CD1c-positive myeloid dendritic cell (primary cell): ENCODE data around the gene HIRA.
A peak's percentile ranks its signal among the peaks of the same experiment; 100 is the strongest.
"Not testable (repeated sequence)": the region's sequence is repeated elsewhere in the genome, so short reads cannot be mapped to it uniquely, and the experiment has no call there.

Source experiments
- DNase-seq: peaks from one replicate; pipeline ENCODE4 v3.0.0-alpha.2; 2016; ENCODE audit errors: extremely low spot score

The HIRA gene

DNA sequence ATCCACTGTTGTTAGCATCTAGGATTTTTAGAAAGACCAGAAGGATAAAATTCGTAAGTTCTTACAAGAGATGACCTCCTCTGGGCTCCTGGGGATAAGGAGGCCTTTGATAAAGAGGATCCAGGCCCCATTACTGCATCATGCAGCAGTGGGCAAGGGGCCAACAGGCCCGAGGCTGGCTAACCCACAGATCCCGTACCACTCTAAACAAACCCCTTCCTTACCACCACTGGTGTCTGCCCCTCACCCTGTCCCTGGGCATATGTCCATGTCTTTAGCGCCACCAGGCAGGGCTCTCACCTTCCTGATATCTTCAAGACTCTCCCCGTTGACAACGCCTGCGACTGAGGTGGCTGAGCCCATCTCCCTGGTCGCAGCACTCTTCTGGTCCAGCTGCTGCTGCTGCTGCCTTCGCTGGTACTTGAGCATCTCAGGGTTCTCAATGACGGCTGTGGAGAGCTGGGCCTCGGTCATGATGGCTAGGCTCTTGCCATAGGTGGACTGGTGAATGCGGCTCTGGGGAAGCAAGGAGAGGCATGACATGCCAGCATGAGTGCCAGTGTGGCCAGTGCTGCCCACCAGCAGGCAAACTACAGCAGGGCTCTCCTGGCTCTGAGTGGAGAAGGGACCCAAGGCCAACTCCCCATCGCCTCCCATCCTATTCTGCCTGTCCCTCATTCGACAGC lies 46.2 kb downstream of the HIRA start:
- no peak for DNase-seq

DNA sequence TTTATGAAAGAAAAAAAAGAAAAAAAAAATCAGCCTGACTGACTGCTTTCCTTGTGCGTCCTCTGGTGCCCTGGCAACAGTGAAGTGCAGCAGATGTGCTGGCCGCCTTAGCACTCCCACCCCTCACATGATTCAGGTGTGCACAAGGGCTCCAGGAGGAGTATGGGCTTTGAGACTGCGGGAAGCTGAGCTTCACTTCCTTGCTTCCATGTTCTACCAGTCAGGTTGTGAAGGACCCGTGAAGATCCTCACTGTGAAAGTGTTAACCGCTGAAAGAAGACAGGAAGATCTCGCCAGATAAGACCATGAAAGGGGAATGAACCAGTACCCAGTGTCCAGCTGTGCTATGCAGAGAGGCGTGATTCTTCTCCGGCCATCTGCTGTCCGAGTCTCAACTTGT lies 48.2 kb downstream of the HIRA start:
- no peak for DNase-seq

DNA sequence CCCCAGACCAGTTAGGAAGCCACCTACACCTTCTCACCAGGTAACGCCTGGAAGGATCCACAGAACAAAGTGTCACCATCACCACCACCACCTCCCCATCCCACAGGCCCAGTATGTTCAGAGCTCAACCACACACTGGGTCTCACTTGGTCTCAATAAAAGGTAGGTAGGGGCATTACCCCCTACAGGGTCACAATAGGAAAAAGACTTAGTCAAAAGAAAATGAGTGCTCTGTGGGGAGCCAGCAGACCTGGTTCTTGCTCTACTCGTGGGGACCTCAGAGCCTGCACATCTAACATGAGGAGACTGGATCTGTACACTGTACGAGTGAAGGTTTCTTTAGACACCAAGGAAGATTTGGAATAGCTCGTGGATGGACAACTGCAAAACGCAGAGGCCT lies 49.3 kb downstream of the HIRA start:
- DNase-seq, result no peak

DNA sequence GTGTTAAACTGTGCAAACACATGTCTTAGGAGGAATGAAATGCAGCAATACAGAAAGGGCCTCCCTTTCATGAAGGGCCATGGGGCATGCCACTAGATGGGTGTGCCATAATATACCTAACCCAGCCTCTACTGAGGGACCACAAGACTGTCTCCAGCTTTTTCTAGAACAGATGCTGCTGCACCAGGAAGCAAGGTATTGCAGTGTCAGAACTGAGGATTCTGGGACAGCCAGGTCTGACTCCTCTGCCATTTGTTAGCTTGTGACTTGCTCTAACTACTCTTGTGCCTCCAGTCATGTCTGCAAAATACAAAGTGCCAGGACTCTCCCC lies 53.2 kb downstream of the HIRA start:
- no peak for DNase-seq

DNA sequence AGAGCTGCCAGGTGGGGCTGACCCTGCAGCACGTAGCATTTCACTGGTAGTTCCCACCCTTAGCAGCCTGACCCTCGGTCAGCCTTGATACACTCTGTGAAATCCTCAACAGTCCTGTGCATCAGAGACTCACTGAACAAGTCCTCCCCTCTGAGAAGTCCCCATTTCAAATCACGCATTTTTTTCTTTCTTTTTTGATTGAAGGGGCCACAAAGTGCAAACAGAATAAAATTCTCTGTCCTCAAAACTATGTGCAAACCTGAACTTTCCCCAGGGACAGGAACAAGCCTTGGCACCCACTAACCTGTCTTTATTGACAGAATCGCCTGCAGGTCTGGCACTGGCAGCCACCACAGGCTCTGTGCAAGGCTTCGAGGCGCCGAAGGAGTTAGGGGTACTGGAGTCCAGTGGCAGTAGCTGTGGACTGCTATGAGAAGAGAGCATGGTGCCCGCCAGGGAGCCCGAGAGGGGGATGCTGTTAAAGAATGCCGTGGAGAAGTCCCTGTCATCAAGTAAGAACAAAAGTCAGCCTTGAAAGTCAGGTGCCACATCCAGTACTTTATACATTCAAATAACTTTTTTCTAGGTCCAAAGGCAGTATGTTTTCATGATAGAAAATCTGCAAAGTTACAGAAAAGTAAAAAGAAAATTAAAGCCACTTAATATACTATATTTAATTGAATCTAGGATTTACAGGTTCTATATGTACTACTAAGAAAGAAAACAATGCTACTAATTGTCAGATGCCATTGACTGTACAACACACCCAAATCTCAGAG lies 53.8 kb downstream of the HIRA start:
- DNase-seq, result no peak

DNA sequence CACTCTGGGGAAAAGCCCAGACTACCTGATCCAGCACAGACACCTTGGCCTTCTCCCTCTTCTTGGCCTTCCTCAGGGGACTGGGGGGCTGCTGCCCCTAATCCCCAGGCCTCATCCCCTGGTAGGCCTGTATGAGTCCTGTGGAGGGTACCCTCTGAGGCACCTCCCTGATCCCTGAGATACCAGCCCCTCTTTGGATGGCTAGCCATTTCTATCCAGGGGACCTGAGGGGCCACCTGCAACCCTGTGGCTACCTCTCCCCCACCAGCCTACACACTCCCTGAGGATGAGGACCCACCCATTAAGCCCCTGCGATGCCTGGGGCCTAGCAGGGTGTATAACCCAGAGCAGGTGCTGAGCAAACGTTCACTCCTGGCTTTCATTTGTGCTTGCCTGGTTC lies 54.6 kb downstream of the HIRA start:
- no peak for DNase-seq

DNA sequence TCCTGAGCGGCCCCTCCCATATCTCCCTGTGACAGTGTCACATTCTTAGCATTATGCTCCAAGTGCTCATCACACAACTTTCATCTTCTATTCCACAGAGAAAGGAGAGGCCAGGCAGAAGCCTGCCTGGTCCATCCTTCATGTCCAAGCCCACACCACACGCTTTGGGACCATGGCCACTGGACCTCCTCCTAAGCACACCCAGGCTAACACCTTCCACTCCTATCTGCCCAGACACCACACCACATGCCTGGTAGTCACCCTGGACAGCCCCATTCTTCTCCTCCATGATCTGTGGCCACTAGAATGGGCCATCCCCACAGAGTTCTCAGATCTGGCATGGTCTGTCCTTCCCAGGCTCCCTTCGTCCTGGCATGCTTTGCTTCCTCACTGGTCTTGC lies 55.3 kb downstream of the HIRA start:
- DNase-seq, result no peak

DNA sequence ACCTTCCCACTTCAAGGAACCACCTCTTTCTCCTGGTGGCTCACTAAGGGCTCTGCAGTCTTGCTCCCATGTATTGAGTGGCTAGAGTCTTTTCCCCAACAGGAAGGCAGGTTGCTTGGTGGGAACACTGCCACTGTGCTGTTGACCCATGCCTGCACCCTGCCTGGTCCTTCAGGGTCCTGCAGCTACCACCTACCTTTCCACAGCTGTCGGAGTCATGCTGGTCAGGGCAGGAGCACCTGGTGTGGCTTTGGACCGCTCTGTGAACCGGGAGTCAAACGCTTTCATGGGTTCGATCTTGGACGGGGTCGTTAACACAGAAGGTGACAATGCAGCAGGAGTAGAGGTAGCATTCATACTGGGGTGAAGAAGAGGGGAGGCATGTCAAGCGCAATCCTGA lies 56.1 kb downstream of the HIRA start:
- no peak for DNase-seq

DNA sequence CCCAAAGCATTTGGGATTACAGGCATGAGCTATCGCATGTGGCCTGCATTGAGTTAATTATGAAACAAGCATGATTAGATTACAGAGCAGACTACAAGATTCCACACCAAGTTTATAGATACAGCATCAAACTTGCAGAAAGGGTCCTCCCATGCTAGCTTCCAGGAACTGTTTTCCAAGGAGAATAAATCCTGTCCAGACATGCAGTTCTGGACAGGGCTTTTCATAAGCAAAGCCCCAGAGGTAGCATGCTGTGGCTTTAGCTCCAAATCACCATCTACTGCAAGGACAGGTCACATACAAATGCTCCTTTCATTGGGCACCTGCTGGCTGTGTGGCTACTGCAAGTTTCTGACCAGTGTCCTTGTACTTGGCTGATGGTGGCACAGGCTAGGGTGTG lies 57.1 kb downstream of the HIRA start:
- DNase-seq, result no peak

DNA sequence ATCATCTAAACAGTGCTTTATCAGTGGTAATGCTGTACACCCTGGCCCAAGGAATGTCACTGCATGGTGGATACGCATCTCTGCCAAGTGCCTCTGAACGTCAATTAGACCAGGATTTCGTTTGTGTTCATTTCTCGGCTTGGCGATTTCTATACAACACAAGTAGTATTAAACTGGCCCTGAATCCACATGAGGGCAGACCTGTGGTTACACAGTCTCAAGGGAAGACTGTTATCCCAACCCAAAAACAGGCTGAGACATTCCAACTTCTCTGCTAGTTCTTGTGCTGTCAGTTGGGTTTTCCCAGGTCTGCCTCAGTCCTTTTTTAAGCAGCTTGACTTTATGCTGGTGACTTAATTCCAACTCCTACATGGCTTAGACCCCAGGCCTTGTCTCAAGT lies 58.1 kb downstream of the HIRA start:
- no peak for DNase-seq

DNA sequence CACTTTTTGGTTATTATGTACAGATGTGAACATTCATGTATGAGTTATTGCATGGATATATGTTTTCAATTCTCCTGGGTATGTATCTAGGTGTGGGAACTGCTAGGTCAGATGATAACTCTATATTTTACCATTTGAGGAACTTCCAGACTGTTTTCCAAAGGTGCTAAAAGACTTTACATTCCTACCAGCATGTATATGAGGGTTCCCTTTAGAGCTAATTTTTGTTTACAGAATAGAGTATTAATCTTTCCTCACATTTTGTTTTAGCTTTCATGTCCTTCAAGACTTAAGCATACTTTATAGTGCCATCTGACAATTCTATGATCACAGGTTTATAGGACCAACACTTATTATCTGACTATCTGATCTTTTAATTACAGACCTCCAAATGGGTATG lies 59.6 kb downstream of the HIRA start:
- no peak for DNase-seq

DNA sequence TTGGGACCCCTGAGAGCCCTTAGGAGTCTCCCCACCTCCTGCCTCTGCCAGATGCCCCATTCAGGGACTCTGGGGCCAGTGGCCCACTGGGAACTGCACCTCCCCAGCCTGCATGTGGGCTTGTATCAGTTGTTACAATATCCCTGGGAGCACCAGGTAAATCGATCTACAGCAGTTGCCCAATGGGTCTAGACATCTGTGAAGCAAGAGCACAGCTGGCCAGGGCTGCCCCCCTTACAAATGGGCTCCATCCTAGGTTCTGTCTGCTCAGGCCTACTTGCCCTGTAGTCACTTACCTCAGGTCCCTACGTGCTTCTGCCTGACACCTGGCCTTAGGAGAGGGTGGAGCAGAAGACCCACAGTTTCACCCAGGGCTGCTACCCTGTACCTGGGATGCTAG lies 62.7 kb downstream of the HIRA start:
- no peak for DNase-seq

DNA sequence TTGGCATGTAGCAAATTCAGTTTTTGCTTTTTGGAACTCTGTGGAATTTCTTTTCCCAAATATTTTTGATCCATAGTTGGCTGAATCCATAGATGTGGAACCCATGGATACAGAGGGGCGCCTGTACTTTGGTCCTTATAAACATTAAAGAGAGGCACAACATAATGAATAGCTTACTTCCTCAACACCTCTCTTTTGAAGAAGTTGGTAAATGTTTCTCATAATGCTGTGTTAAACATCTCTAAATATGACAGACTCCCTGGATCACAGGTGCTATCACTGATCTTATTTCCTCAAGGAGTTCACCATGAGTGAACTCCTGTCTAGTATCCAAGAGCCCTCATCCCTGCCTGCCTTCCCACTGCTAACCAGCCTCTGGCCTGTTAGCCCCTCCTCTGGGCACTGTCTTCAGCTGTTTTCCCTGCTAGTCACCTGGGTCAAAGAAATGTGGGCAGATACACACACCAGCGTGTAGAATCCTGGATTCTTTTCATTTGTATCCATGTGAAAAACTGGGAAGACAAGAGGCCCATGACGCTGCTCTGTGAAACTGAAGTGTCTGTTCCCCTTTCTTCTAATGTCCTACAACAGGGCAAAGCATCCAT lies 63.7 kb downstream of the HIRA start:
- no peak for DNase-seq

DNA sequence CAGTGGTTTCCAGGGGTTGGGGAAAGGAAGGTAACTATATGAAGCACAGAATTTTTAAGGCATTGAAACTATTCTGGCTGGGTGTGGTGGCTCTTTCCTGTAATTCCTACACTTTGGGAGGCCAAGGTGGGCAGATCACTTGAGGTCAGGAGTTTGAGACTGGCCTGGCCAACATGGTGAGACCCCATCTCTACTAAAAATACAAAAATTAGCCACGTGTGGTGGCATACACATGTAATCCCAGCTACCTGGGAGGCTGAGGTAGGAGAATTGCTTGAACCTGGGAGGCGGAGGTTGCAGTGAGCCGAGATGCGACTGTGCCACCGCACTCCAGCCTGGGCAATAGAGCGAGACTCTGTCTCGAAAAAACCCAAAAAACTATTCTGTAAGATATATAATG lies 68.0 kb downstream of the HIRA start:
- DNase-seq, result not testable (repeated sequence)

DNA sequence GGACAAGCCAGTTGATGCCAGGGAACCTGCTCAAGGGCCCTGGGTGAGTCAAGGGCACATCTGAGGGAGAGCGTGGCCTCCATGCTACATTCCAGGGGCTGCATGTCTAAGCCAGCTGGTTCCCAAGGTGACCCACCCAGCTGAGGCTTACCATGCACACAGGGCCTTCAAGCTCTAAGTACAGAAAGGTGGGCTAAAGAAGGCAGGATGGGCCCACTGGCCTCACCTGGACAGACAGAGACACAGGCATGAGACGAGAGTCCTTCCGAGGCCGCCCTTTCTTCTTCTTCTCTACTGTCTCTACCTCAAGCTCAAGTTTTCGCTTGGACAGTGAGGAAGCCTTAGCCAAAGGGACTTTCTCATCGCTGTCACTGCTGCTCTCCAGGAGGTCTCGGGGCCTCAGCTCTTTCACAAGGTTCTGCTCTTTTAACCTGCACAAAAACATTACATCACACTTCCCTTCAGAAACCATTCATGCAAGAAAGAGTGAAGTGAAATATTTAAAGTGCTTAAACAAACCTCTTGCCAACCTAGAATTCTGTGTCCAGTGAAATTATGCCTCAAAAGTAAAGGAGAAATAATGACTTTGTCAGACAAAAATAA lies 69.9 kb downstream of the HIRA start:
- peak; percentile 1 for DNase-seq

DNA sequence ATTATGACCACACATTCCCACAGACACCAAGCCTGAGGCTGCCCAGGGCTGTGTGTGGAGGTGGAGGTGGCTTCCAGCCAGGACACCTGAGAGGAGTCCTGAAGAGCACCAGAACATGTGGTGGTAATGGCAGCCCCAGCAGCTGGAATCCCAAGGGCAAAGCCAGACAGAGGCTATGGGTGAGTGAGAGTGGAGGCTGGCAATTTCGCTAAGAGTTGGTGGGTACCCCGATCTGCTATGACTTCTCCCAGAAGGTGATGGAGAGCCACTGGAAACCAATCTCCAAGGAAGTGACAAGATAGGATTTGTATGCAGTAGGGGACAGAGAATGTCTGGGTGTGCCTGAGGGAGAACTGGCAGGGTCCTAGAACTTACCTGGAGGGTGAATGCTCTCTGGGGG lies 70.7 kb downstream of the HIRA start:
- DNase-seq, result no peak

DNA sequence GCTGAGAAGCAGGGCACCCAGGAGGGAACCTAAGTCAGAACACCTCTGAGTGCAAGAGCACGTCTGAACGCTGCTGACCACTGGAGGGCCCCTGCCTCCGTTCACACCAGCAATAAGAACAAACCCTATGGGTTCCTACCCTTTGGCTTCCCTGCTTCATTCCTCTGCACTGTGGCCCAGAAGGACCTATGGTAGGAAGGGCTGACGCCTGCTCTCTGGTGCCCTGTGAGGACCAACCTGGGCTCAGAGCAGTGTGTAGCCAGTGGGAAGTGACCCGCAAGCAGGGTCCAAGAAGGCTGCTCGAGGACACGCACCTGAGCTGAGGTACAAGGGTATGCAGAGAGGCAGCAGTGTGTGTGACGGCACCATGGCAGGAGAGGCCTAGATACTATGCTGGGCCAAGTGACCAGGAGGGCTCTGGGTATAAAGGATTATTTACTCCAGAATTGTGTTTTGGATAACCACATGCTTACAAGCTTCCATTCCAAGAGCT lies 71.2 kb downstream of the HIRA start:
- DNase-seq, result no peak

DNA sequence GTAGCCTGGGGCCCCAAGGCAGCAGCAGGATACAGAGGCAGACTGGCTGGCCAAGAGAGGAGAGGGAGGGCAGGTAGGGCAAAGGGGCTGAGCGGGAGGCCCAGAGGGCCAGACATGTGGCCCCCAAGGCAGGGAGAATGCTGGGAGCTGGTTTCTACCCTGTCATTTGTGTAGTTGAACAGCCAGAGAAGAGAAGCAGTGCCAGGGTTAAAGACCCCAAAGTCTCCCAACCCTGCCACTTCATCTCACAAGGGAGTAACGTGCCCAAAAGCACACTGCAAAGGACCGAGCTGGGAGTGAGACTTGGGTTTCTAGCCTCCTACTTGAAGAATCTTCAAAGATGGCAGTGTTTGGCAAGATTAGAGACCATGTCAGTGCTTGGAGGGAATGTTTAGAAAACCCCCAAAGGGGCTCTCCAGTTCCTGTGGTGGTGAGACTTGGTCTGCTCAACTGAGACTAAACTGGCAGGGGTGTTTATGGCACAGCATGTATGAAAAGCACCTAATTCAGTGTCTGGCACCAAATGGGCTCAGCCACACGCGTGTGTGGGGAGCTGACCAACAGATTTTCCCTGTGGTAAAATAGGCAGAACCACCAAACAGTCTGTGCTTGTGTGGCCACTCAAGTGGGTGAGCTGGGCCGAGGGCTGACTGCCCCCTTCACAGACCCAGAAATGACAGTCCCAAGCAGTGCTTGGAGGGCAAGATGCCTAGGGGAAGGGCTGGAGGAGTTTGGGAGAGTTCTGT lies 71.8 kb downstream of the HIRA start:
- DNase-seq, result no peak

DNA sequence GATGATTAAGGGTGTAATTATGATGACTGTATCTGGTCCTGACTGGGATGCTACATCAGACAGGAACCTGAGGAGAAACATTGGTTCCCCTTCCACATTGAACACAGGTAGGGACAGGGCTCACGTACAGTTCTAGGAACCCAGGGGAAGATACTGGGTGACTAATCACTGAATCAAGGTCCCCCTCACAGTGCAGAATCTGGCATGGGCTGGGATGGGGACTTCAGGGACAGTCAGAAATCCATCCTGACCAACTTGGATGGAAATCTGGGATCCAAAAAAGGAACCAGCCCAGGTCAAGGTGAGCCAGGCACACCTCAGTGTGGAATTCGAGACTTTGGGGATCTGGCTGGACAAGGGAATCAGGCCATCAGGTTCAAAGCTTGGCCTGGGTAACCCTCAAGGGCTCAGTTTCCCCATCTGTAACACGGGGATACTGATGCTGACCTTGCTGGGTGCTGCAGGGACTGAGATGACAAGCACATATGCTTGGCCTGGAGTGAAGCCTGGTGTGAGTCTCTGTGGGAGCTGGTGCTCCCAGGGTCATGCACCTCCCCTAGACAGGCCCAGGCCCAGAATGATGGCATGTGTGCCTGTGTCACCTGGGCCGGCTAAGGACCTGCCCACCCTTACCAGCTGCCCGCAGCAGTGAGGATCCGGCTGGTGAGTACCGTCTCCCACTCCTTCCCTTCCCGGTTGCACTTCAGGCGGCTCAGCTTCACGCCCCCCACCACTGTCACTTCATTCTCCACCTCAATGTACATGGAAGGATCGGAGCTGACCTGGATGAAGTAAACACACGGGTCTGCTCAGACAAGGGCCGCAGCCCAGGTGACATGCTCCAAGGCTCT lies 72.6 kb downstream of the HIRA start:
- DNase-seq, result no peak

DNA sequence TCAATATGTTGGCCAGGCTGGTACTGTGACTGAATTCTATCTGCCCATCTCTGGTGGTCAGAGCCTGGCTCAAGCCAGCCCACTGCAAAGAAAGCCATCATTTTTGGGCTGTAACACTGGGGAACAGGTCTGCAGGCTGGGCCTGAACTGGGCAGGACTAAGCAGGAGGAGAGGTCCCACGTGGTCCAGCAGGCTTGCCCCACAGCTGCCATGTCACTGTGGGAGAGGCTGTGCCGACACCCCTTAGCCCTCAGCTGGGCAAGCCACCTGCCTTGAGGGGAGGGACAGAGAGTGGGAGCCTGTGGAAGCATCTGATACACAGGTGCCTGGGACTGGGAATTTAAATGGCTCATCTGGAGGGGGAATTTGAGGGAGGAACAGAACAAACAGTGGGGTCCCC lies 73.3 kb downstream of the HIRA start:
- no peak for DNase-seq
